ENCODE data around the gene PRR19. TPM values are rescaled to one million over a fixed set of nuclear protein-coding genes. Genes with fewer than 3 reads are reported as not detected.
"Not testable (repeated sequence)": the region's sequence is repeated elsewhere in the genome, so short reads cannot be mapped to it uniquely, and the experiment has no call there.

Gene PRR19
- total and polyA plus RNA-seq, 8 donors = 0.68 to 0.98 TPM; not detected in 6

GRCh38 chr19:42334697-42335373, 32.9 kb downstream of the PRR19 start:
- no peaks in the 10 kb centered on the region for H3K9me3 ChIP-seq
- 82 to 92% (median 89%) methylated on average over 13 of the region's 13 CpGs for WGBS, 5 donors
- H3K4me3 ChIP-seq = no peak overlapping the region
- no peak for DNase-seq
- H3K36me3 ChIP-seq = peaks cover 12 to 53% (median 43%) of the 10 kb centered on the region in 4 donors
- H3K27ac ChIP-seq = no peak overlapping the region
- TF ChIP-seq POLR2A (IDR thresholded peaks at IDR 0.05) (no peak), EP300 (IDR thresholded peaks at IDR 0.05) (no peak), POLR2AphosphoS5 (IDR thresholded peaks at IDR 0.05) (no peak)
- TF ChIP-seq, protein P1, sequence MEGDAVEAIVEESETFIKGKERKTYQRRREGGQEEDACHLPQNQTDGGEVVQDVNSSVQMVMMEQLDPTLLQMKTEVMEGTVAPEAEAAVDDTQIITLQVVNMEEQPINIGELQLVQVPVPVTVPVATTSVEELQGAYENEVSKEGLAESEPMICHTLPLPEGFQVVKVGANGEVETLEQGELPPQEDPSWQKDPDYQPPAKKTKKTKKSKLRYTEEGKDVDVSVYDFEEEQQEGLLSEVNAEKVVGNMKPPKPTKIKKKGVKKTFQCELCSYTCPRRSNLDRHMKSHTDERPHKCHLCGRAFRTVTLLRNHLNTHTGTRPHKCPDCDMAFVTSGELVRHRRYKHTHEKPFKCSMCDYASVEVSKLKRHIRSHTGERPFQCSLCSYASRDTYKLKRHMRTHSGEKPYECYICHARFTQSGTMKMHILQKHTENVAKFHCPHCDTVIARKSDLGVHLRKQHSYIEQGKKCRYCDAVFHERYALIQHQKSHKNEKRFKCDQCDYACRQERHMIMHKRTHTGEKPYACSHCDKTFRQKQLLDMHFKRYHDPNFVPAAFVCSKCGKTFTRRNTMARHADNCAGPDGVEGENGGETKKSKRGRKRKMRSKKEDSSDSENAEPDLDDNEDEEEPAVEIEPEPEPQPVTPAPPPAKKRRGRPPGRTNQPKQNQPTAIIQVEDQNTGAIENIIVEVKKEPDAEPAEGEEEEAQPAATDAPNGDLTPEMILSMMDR (IDR thresholded peaks at IDR 0.05) = no peak
- intact Hi-C loops (cut with DNase I; ENCODE audit: low total_unique reads) = no loop called here
- peaks cover 0 to 6% (median 0%) of the 10 kb centered on the region in 4 donors for H3K4me1 ChIP-seq
- H3K27me3 ChIP-seq = no peaks in the 10 kb centered on the region

DNA sequence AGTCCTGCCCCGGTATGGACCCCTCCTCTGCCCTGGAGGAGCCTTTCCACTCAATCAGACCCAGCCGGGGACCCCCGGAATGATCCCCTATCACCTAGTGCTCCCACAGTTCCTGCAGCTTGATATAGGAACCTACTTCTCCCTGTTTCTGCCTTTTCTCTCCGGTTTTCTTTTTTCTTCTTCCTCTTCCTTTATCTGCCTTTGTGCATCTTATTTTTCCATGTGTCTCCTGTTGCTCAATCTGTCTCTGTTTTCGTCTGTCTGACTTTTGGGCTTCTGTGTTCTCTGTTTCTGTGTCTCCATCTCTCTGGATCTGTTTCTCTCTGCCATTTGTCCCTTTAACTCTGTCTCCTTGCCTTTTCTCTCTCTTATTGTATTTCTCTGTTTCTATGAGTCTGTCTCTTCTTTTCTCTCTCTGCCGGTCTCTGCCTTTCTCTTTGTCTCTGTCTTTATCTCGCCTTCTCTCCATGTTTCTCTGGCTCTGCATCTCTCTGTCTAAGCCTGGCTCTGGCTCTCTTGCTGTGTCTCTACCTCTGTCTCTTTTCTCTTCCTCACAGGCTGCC, 33.5 kb downstream of the PRR19 start:
- TF ChIP-seq POLR2AphosphoS5 (IDR thresholded peaks at IDR 0.05) (no peak), POLR2A (IDR thresholded peaks at IDR 0.05) (no peak), EP300 (IDR thresholded peaks at IDR 0.05) (no peak)
- TF ChIP-seq, protein P1 (IDR thresholded peaks at IDR 0.05) = no peak
- Histone ChIP-seq H3K9me3 (no peaks in the 10 kb centered on the region), H3K36me3 (peaks cover 12 to 59% (median 43%) of the 10 kb centered on the region in 4 donors), H3K4me1 (peaks cover 0 to 2% (median 0%) of the 10 kb centered on the region in 4 donors), H3K27ac (no peak overlapping the region), H3K4me3 (no peak overlapping the region), H3K27me3 (no peaks in the 10 kb centered on the region)
- 86 to 91% (median 87%) methylated on average over 7 of the region's 7 CpGs for WGBS, 5 donors
- intact Hi-C loops (cut with DNase I; ENCODE audit: low total_unique reads) = no loop called here
- no peak for DNase-seq

- TF ChIP-seq POLR2AphosphoS5 (IDR thresholded peaks at IDR 0.05) (no peak), POLR2A (IDR thresholded peaks at IDR 0.05) (no peak), EP300 (IDR thresholded peaks at IDR 0.05) (no peak)
- TF ChIP-seq, protein P1 (IDR thresholded peaks at IDR 0.05) = no peak
- H3K4me3 ChIP-seq = no peak overlapping the region
- 91 to 95% (median 92%) methylated on average over 16 to 19 of the region's 19 CpGs for WGBS, 5 donors
- no peaks in the 10 kb centered on the region for H3K9me3 ChIP-seq
- H3K27ac ChIP-seq = no peak overlapping the region
- DNase-seq = no peak
- peaks cover 12 to 65% (median 43%) of the 10 kb centered on the region in 4 donors for H3K36me3 ChIP-seq
- H3K4me1 ChIP-seq = no peaks in the 10 kb centered on the region
- intact Hi-C loops (cut with DNase I; ENCODE audit: low total_unique reads) = no loop called here
- no peaks in the 10 kb centered on the region for H3K27me3 ChIP-seq
These were observed 34.0 kb downstream of the PRR19 start for GRCh38 chr19:42335971-42336370.

- H3K4me3 ChIP-seq; H3K27me3 ChIP-seq; H3K27ac ChIP-seq; intact Hi-C loops (cut with DNase I; ENCODE audit: low total_unique reads); H3K4me1 ChIP-seq; DNase-seq; H3K9me3 ChIP-seq: not testable (repeated sequence)
- WGBS, 5 donors = 83 to 89% (median 87%) methylated on average over 7 of the region's 7 CpGs
- peaks cover 12 to 86% (median 60%) of the 10 kb centered on the region in 4 donors for H3K36me3 ChIP-seq
These were observed 37.4 kb downstream of the PRR19 start for GRCh38 chr19:42339126-42339860.

- H3K36me3 ChIP-seq = peaks cover 15 to 87% (median 63%) of the 10 kb centered on the region in 4 donors
- H3K9me3 ChIP-seq = not testable (repeated sequence)
- 93 to 98% (median 96%) methylated on average over 4 of the region's 4 CpGs for WGBS, 5 donors
These were observed 38.0 kb downstream of the PRR19 start for GRCh38 chr19:42339922-42340321.

More at GRCh38 chr19:42339922-42340321, 38.0 kb downstream of the PRR19 start:
- intact Hi-C loops (cut with DNase I; ENCODE audit: low total_unique reads); H3K27me3 ChIP-seq; H3K4me1 ChIP-seq; H3K27ac ChIP-seq; H3K4me3 ChIP-seq; DNase-seq: not testable (repeated sequence)

Measured in stomach (tissue), 9 donors.